Measurements from ENCODE around the gene PKP4. TPM values are rescaled to one million over a fixed set of nuclear protein-coding genes. Genes with fewer than 3 reads are reported as not detected.

Gene PKP4
- total and polyA plus RNA-seq, 2 of the 8 experiments (the other 6 are each of a cell fraction or from before 2014, with no cell fraction given) = 48.2 to 88.0 TPM

GRCh38 chr2:158546412-158547144, 89.8 kb downstream of the PKP4 start:
- Histone ChIP-seq H3K23me2 (ENCODE audit: low read depth, low read length) (no peaks in the 10 kb centered on the region), H3K4ac (replicated peaks; ENCODE audit: insufficient read length, low read depth, low read length) (no peak overlapping the region), H3K27ac (ENCODE audit: low read depth, low read length) (no peak overlapping the region; the same call in 1 of the 2 replicates), H3K27me3 (replicated peaks in 1 of 4; ENCODE audit: control insufficient read depth in 3 of 4, extremely low read depth in 1 of 4, insufficient read depth in 3 of 4, low read length in 3 of 4) (no peaks in the 10 kb centered on the region), H3K4me3 (ENCODE audit: extremely low read depth in 1 of 4, insufficient read depth in 2 of 4, low read depth in 3 of 4, low read length in 4 of 4) (no peak overlapping the region), H4K20me1 (replicated peaks in 1 of 2; ENCODE audit: control insufficient read depth in 1 of 2, insufficient read depth in 2 of 2, low read length in 2 of 2) (peaks cover 0 to 5% of the 10 kb centered on the region in 2 experiments), H3K9me3 (ENCODE audit: insufficient read depth in 2 of 2, low read depth in 1 of 2, low read length in 1 of 2) (no peaks in the 10 kb centered on the region), H3K9ac (replicated peaks in 1 of 4; ENCODE audit: extremely low read depth in 1 of 4, low read depth in 3 of 4, low read length in 3 of 4) (no peak overlapping the region), H2BK15ac (ENCODE audit: low read length) (no peak overlapping the region), H3K36me3 (ENCODE audit: control insufficient read depth in 2 of 4, insufficient read depth in 4 of 4, low read length in 3 of 4) (peaks cover 0 to 5% (median 0%) of the 10 kb centered on the region in 4 experiments; a peak in 3 of 8 replicates), H2BK5ac (ENCODE audit: low read depth, low read length) (no peak overlapping the region), H4K8ac (ENCODE audit: extremely low read depth, insufficient read depth, low read length) (no peak overlapping the region), H3K79me2 (ENCODE audit: control insufficient read depth in 1 of 2, insufficient read depth in 2 of 2, low read length in 2 of 2) (no peaks in the 10 kb centered on the region), H2BK120ac (replicated peaks; ENCODE audit: low read depth, low read length) (no peak overlapping the region), H2AK5ac (ENCODE audit: low read depth, low read length) (no peak overlapping the region), H2BK12ac (ENCODE audit: low read depth, low read length) (no peak overlapping the region), H3K14ac (ENCODE audit: insufficient read length) (no peak overlapping the region), H4K91ac (replicated peaks; ENCODE audit: insufficient read length, low read length) (no peak overlapping the region), H2AFZ (ENCODE audit: low read length) (no peak overlapping the region), H3K56ac (replicated peaks; ENCODE audit: insufficient read length, low read depth, low read length) (no peak overlapping the region), H3K79me1 (ENCODE audit: low read depth, low read length) (no peaks in the 10 kb centered on the region), H4K5ac (ENCODE audit: insufficient read length, low read depth, low read length) (no peak overlapping the region), H3K23ac (ENCODE audit: insufficient read length) (no peak overlapping the region), H2BK20ac (ENCODE audit: low read length) (no peak overlapping the region), H3K4me2 (ENCODE audit: insufficient read depth in 1 of 2, low read depth in 2 of 2, low read length in 2 of 2) (no peak overlapping the region), H3K4me1 (replicated peaks in 1 of 4; ENCODE audit: control insufficient read depth in 3 of 4, insufficient read depth in 4 of 4, low read length in 3 of 4) (no peaks in the 10 kb centered on the region), H3K18ac (ENCODE audit: extremely low read depth, low read length) (no peak overlapping the region)
- POLR2A ChIA-PET (ENCODE audit: partially characterized antibody) = no interaction called here
- 90% methylated on average over 2 of the region's 2 CpGs; no CpG with 5 or more reads in 1 of the 2 experiments for WGBS, 2 experiments (ENCODE audit: extremely low coverage in 1 of 2, insufficient coverage in 1 of 2, insufficient read length in 1 of 2, insufficient replicate concordance in 2 of 2, low coverage in 1 of 2, low lambda C conversion rate in 2 of 2, missing lambda C conversion rate in 1 of 2)
- DNase-seq (ENCODE audit: low read depth in 1 of 2, low spot score in 2 of 2) (no peak), FAIRE-seq (no peak)
- CTCF ChIA-PET (ENCODE audit: partially characterized antibody) = no interaction called here
- TF ChIP-seq CHD2 (IDR thresholded peaks at IDR 0.05; ENCODE audit: low read length) (no peak), CHD1 (IDR thresholded peaks at IDR 0.05; ENCODE audit: low read depth, low read length) (no peak), SIX5 (IDR thresholded peaks at IDR 0.05; ENCODE audit: low read depth, low read length) (no peak), CTCF (IDR thresholded peaks at IDR 0.05; ENCODE audit: control extremely low read depth in 1 of 3, insufficient read depth in 1 of 3, low read depth in 1 of 3, low read length in 3 of 3) (no peak), GTF2F1 (IDR thresholded peaks at IDR 0.05; ENCODE audit: borderline replicate concordance, low read depth, low read length) (no peak), SP4 (IDR thresholded peaks at IDR 0.05; ENCODE audit: low read length) (no peak), TAF7 (optimal IDR thresholded peaks at IDR 0.05; ENCODE audit: borderline replicate concordance, low read depth, low read length) (no peak), EZH2 (IDR thresholded peaks at IDR 0.05; ENCODE audit: low read depth, low read length, severe bottlenecking) (no peak), HDAC2 (IDR thresholded peaks at IDR 0.05; ENCODE audit: borderline replicate concordance in 1 of 2, low read depth in 2 of 2, low read length in 2 of 2) (no peak), FOSL1 (IDR thresholded peaks at IDR 0.05; ENCODE audit: insufficient read depth, low read depth, low read length) (no peak), SIRT6 (IDR thresholded peaks at IDR 0.05; ENCODE audit: low read length) (no peak)
